Upper lobe of right lung (tissue), 1 donor: ENCODE data around the gene IL18R1. TPM values are rescaled to one million over a fixed set of nuclear protein-coding genes. Genes with fewer than 3 reads are reported as not detected.
A peak's percentile ranks its signal among the peaks of the same experiment; 100 is the strongest.

Source experiments
- ATAC-seq: fragments of 200-7000 bp; cut with Tn5 transposase; one replicate; pipeline ENCODE4 v1.9.1; 2020; ENCODE audit warnings: mild to moderate bottlenecking, moderate library complexity
- DNase-seq: peaks from one replicate; pipeline ENCODE4 v3.0.0-alpha.2; 2020
- H3K27ac ChIP-seq: fragments of 200-600 bp; one replicate; pipeline ENCODE4 v1.8.0; 2022
- H3K27me3 ChIP-seq: fragments of 200-600 bp; one replicate; pipeline ENCODE4 v1.8.0; 2022; ENCODE audit warnings: mild to moderate bottlenecking
- H3K36me3 ChIP-seq: fragments of 200-600 bp; one replicate; pipeline ENCODE4 v1.8.0; 2022
- H3K4me1 ChIP-seq: fragments of 200-600 bp; one replicate; pipeline ENCODE4 v1.8.0; 2022
- H3K4me3 ChIP-seq: fragments of 200-600 bp; one replicate; pipeline ENCODE4 v1.8.0; 2022; ENCODE audit warnings: mild to moderate bottlenecking
- H3K9me3 ChIP-seq: fragments of 200-600 bp; one replicate; pipeline ENCODE4 v1.8.0; 2022
- CTCF ChIP-seq: fragments of 200-600 bp; IDR thresholded peaks from one replicate; pipeline ENCODE4 v1.8.0; 2022; ENCODE audit warnings: antibody characterized with exemption
- intact Hi-C: fragments of 100-400 bp; cut with DNase I; formaldehyde crosslinking; loops from one replicate; pipeline ENCODE4 v1.11.0; 2022
- long read RNA-seq: library from polyadenylated mRNA; unstranded; transcript quantifications from one replicate; pipeline ENCODE4 v2.0.0, GENCODE V29; 2021
- total RNA-seq: library from RNA; stranded (reverse); fragmentation: NEBNext Ultra II Directional; extraction: Animal tissue kit (Norgen Biotek cat#: 25700); gene quantifications from one replicate; pipeline ENCODE4 v1.2.1, GENCODE V29; 2021
- donor health status: DM: no; HTN: yes; CAD: no; lungs with severe emphysema.

IL18R1 gene
- total RNA-seq: 26.5 TPM
- long read RNA-seq, transcript IL18R1-201 (11 exons, 3,661 nt): major isoform, 15 of 68 reads
- long read RNA-seq, partial matches to known transcripts: 13 of 68 reads
- long read RNA-seq, other reads (novel, unspliced or antisense): 35 of 68 reads

GRCh38 chr2:102355526-102356380 is at the start of gene IL18R1:
Gene IL18R1, plus strand, starts transcription at chr2:102355796. Its CDS starts 6,865 bp downstream, at chr2:102362661.
- Histone ChIP-seq H3K27me3 (no peaks in the 10 kb centered on the region), H3K36me3 (no peaks in the 10 kb centered on the region), H3K4me3 (peak within 1 kb of the TSS; percentile 67), H3K9me3 (no peaks in the 10 kb centered on the region), H3K27ac (peak within 1 kb of the TSS; percentile 86), H3K4me1 (no peaks in the 10 kb centered on the region)
- TF ChIP-seq CTCF: peak; percentile 83
- ATAC-seq (peak; percentile 99), DNase-seq (peak; percentile 90)
- intact Hi-C loops: loop anchor here (10.0 kb wide), 1 partner anchor 111 kb away; no protein-coding TSS in a partner anchor

GRCh38 chr2:102306125-102306524 is 49.5 kb upstream of the IL18R1 start:
- intact Hi-C loops: no loop called here
- no peaks in the 10 kb centered on the region for H3K36me3 ChIP-seq
- peak overlapping the region; percentile 49 for H3K27ac ChIP-seq
- H3K4me3 ChIP-seq: no peak overlapping the region
- ATAC-seq (no peak), DNase-seq (no peak)
- no peaks in the 10 kb centered on the region for H3K4me1 ChIP-seq
- no peak for TF ChIP-seq CTCF
- H3K27me3 ChIP-seq: peaks cover 4% of the 10 kb centered on the region
- no peaks in the 10 kb centered on the region for H3K9me3 ChIP-seq

GRCh38 chr2:102310964-102311640 is 44.5 kb upstream of the IL18R1 start, which contains the start of gene IL1RL1:
Gene IL1RL1, plus strand, starts transcription at chr2:102311563. Its CDS starts 26,702 bp downstream, at chr2:102338265.
- no peak within 1 kb of the TSS for H3K27ac ChIP-seq
- intact Hi-C loops: no loop called here
- no peak for DNase-seq

DNA sequence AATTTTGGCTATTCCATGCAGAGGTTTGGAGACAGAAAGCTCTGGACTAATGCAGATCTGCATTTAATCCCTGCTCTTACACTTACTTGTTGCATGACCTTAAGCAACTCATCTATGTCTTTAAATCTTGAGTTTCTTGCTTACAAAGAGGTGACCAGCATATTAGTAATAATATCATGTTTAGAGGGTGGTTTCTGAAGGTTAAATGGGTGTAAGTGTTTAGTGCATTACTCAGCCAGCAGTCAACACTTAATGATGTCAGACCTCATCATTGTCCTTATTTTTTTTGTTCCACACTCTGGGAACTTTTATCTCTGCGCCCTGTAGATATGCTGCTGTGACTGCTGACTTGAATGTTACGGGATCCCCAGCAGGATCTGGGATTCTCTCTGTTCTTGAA is 42.6 kb upstream of the IL18R1 start:
- no peak for TF ChIP-seq CTCF
- Histone ChIP-seq H3K27ac (no peak overlapping the region), H3K4me1 (no peaks in the 10 kb centered on the region), H3K9me3 (no peaks in the 10 kb centered on the region), H3K27me3 (no peaks in the 10 kb centered on the region), H3K36me3 (no peaks in the 10 kb centered on the region), H3K4me3 (no peak overlapping the region)
- DNase-seq: no peak
- no peak for ATAC-seq
- intact Hi-C loops: no loop called here

More at GRCh38 chr2:102310964-102311640, 44.5 kb upstream of the IL18R1 start, which contains the start of gene IL1RL1:
- H3K27me3 ChIP-seq: peaks cover 4% of the 10 kb centered on the region
- TF ChIP-seq CTCF: no peak
- ATAC-seq: peak; percentile 73
- no peak within 1 kb of the TSS for H3K4me3 ChIP-seq
- H3K36me3 ChIP-seq: no peaks in the 10 kb centered on the region
- H3K4me1 ChIP-seq: no peaks in the 10 kb centered on the region
- H3K9me3 ChIP-seq: no peaks in the 10 kb centered on the region

DNA sequence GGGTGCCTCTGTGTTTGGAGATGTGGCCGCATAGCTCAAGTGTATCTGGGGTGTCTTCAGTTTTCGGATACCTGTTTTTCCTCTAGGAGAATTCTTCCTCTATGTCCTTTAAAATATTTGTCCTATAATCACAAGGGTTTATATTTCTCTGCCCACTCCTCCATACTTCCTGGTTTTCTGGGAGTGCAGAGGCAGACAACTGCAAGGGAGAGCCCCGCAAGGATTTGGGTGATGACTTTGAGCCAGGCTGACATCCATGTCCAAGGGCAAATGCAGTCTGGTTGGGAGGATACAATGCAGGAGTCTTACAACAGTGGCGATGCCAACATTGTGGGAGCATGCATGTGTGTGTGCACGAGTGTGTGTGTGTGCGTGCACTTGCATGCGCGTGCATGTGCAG is 42.1 kb upstream of the IL18R1 start:
- DNase-seq (no peak), ATAC-seq (no peak)
- Histone ChIP-seq H3K36me3 (no peaks in the 10 kb centered on the region), H3K9me3 (no peaks in the 10 kb centered on the region), H3K4me1 (no peaks in the 10 kb centered on the region), H3K4me3 (no peak overlapping the region), H3K27me3 (no peaks in the 10 kb centered on the region), H3K27ac (no peak overlapping the region)
- TF ChIP-seq CTCF: no peak
- intact Hi-C loops: no loop called here
